ENCODE measurements around the gene KLHDC3.

DNA sequence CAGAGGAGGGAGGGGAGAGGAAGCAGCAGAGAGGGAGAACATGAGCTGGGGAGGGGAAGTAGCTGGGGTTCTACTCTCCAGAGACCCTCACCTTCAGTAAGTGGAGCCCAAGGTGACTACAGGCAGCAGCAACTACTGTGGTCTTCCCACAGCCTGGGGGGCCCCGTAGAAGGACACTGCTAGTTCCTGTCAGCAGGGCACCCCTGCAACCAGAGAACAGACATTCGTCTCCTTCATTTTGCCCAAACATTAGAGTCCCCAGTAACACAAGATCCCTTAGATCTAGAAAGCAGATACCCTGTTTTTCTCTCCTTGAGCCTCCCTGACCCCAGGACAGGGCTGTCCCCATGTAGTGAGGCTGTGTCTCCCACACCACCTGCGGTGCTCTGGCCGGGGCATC, 45.3 kb upstream of the KLHDC3 start:
- no peak for TF ChIP-seq CTCF (IDR thresholded peaks at IDR 0.05; ENCODE audit: low read depth, low read length, poor library complexity, severe bottlenecking)
- no peak for TF ChIP-seq EZH2phosphoT487 (IDR thresholded peaks at IDR 0.05; ENCODE audit: borderline replicate concordance, low read length)

Measured in DOHH2 (cell line).